Prostate gland (tissue), 2 donors: Measurements from ENCODE around the gene RNASE12. TPM values are rescaled to one million over a fixed set of nuclear protein-coding genes. Genes with fewer than 3 reads are reported as not detected.

Experiments
- DNase-seq: peaks from one replicate; pipeline ENCODE4 v3.0.0-alpha.2; 2019; ENCODE audit warnings: low spot score
- H3K27ac ChIP-seq, 2 donors: fragments of 200-600 bp; sonication (generic); 2 replicates each; pipeline ENCODE4 v1.5.1; 2017 to 2019
- H3K27me3 ChIP-seq: fragments of 200-600 bp; sonication (generic); replicated peaks from 2 replicates; pipeline ENCODE4 v1.5.1; 2019; ENCODE audit not compliant: insufficient read depth
- H3K36me3 ChIP-seq, 2 donors: fragments of 200-600 bp; sonication (generic); 1 replicate in 1 of 2; 2 replicates in 1 of 2; pipeline versions ENCODE4 v1.5.1 to v1.8.1; 2017 to 2019
- H3K4me1 ChIP-seq: fragments of 200-600 bp; sonication (generic); replicated peaks from 2 replicates; pipeline ENCODE4 v1.5.1; 2019
- H3K4me3 ChIP-seq, 2 donors: fragments of 200-600 bp; sonication (generic); 2 replicates each; pipeline ENCODE4 v1.5.1; 2017 to 2019
- H3K9me3 ChIP-seq: fragments of 200-600 bp; sonication (generic); 2 replicates; pipeline ENCODE4 v1.5.1; 2017
- CTCF ChIP-seq, 4 experiments: fragments of 200-600 bp in 2 of 4; fragments of 450-650 bp in 2 of 4; sonication (generic) in 2 of 4; IDR thresholded peaks; 1 replicate in 3 of 4; 2 replicates in 1 of 4; pipeline ENCODE4 v1.5.1; 2016 to 2019; ENCODE audit warnings: antibody characterized with exemption in 4 of 4, mild to moderate bottlenecking in 2 of 4, moderate library complexity in 2 of 4
- POLR2A ChIP-seq: fragments of 450-650 bp; IDR thresholded peaks from one replicate; pipeline ENCODE4 v1.6.1; 2016; ENCODE audit warnings: antibody characterized with exemption, mild to moderate bottlenecking
- POLR2AphosphoS5 ChIP-seq: sonication (generic); formaldehyde crosslinking; IDR thresholded peaks from one replicate; pipeline ENCODE4 v1.6.1; 2017; ENCODE audit warnings: antibody characterized with exemption
- WGBS: methylation state at CpG from one replicate; pipeline ENCODE4 v1.1.5; 2018; 5-methylcytosine and 5-hydroxymethylcytosine counted together
- intact Hi-C: fragments of 100-400 bp; cut with DNase I; formaldehyde crosslinking; loops from one replicate; pipeline ENCODE4 v1.14.2; 2022
- total RNA-seq, 2 donors: library from RNA; depleted of rRNA; stranded (reverse); fragments of >200 nt; gene quantifications; one replicate each; pipeline ENCODE4 v1.1.0, GENCODE V29; 2016

RNASE12 gene
- total RNA-seq, 2 donors from 2014 or later = not detected

GRCh38 chr14:20618271-20618749 lies 27.1 kb upstream of the RNASE12 start:
- H3K27me3 ChIP-seq = no peaks in the 10 kb centered on the region
- no peak overlapping the region for H3K4me3 ChIP-seq
- no peaks in the 10 kb centered on the region for H3K36me3 ChIP-seq
- no peak for TF ChIP-seq POLR2A
- TF ChIP-seq POLR2AphosphoS5 = no peak
- TF ChIP-seq CTCF (IDR thresholded peaks at IDR 0.05) = no peak
- no peaks in the 10 kb centered on the region for H3K9me3 ChIP-seq
- DNase-seq = no peak
- WGBS = 25% methylated on average over 4 of the region's 4 CpGs
- no peak overlapping the region for H3K27ac ChIP-seq
- H3K4me1 ChIP-seq = no peaks in the 10 kb centered on the region
- intact Hi-C loops = loop anchor here (10.0 kb wide), 1 partner anchor 476 kb away; the partner anchor contains the start of gene ZNF219

DNA sequence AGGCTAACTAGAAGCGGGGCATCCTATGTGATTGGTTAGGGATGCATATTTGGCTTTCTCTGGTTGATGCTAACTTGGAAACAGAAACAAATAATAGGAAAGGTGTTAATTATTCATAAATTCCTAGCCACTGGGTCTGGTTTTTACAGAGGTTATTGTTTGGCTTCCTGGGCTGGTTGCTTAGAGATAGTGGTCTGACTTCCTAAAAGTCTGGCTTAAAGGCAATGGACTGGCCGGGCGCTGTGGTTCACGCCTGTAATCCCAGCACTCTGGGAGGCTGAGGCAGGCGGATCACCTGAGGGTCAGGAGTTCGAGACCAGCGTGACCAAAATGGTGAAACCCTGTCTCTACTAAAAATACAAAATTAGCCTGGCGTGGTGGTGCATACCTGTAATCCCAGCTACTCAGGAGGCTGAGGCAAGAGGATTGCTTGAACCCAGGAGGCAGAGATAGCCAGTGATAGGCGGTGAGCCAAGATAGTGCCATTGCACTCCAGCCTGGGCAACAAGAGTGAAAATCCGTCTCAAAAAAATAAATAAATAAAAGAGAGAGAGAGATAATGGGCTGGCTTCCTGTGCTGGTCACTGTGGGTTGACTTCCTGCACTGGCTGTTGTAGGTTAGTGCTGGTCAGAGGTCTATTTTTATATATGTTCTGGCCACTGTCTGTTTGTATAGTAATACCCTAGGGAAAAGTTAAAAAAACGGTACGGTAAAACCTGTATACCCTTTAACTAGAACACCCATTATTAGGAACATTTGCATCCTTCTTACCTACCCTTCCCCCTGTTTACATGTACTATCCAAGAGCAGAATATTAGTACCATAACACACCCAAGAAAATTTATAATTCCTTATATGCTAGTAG lies 26.2 kb upstream of the RNASE12 start:
- no peak overlapping the region for H3K27ac ChIP-seq
- H3K9me3 ChIP-seq = no peaks in the 10 kb centered on the region
- no peaks in the 10 kb centered on the region for H3K27me3 ChIP-seq
- TF ChIP-seq POLR2A (no peak), CTCF (IDR thresholded peaks at IDR 0.05) (no peak), POLR2AphosphoS5 (no peak)
- no peaks in the 10 kb centered on the region for H3K4me1 ChIP-seq
- intact Hi-C loops = loop anchor here (10.0 kb wide), 1 partner anchor 477 kb away; the partner anchor contains the start of gene ZNF219
- no peaks in the 10 kb centered on the region for H3K36me3 ChIP-seq
- no peak overlapping the region for H3K4me3 ChIP-seq
- 84% methylated on average over 12 of the region's 12 CpGs for WGBS
- DNase-seq = no peak

DNA sequence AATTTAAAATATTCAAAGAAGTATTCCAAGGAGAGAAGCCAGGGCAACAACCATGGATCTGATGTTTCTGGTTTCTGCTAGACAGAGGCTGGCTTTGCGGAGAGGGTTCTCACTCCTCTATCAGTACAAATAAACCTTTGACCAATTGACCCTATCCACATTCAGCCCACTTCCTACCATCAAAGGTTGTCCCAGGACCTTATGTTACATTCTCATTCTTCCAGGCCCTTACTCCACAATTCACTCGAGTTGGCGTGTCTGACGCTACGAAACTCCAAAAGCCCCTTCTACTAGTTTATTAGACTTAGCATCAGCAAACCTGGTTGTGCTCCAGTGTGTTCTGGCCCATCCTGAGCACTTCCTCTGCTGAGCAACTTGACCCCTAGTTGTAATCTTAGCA lies 24.8 kb upstream of the RNASE12 start:
- Histone ChIP-seq H3K4me3 (no peak overlapping the region), H3K9me3 (no peaks in the 10 kb centered on the region), H3K4me1 (no peaks in the 10 kb centered on the region), H3K27ac (no peak overlapping the region), H3K27me3 (no peaks in the 10 kb centered on the region), H3K36me3 (no peaks in the 10 kb centered on the region)
- intact Hi-C loops = loop anchor here (10.0 kb wide), 1 partner anchor 479 kb away; the partner anchor contains the start of gene ZNF219
- TF ChIP-seq CTCF (IDR thresholded peaks at IDR 0.05) = no peak
- no peak for TF ChIP-seq POLR2A
- TF ChIP-seq POLR2AphosphoS5 = no peak
- 87% methylated on average over 5 of the region's 5 CpGs for WGBS
- no peak for DNase-seq

- H3K27ac ChIP-seq = peak overlapping the region; percentile 67 to 76
- 15% methylated on average over 17 of the region's 17 CpGs for WGBS
- no peaks in the 10 kb centered on the region for H3K36me3 ChIP-seq
- no peaks in the 10 kb centered on the region for H3K9me3 ChIP-seq
- H3K4me1 ChIP-seq = no peaks in the 10 kb centered on the region
- TF ChIP-seq POLR2AphosphoS5 (no peak), CTCF (IDR thresholded peaks at IDR 0.05) (no peak), POLR2A (no peak)
- intact Hi-C loops = loop anchor here (5.0 to 10.0 kb wide), 4 partner anchors 152 to 481 kb away; partner anchors contain the start of genes CCNB1IP1, PIP4P1, TEP1 and ZNF219
- peak overlapping the region; percentile 37 for H3K4me3 ChIP-seq
- H3K27me3 ChIP-seq = no peaks in the 10 kb centered on the region
- DNase-seq = peak; percentile 6
Measured at GRCh38 chr14:20614038-20614840, 23.1 kb upstream of the RNASE12 start.
